Vagina (tissue), 2 donors: ENCODE data around the gene ACSF2. TPM values are rescaled to one million over a fixed set of nuclear protein-coding genes. Genes with fewer than 3 reads are reported as not detected.

ENCODE experiments used
- DNase-seq, 2 donors: peaks; one replicate each; pipeline ENCODE4 v3.0.0-alpha.2; 2017; ENCODE audit errors: extremely low spot score in 2 of 2
- H3K27ac ChIP-seq: fragments of 200-600 bp; sonication (generic); one replicate; pipeline ENCODE4 v1.5.1; 2019
- H3K27me3 ChIP-seq: fragments of 200-600 bp; sonication (generic); one replicate; pipeline ENCODE4 v1.5.1; 2019
- H3K36me3 ChIP-seq, 2 donors: fragments of 200-600 bp; sonication (generic); one replicate each; pipeline ENCODE4 v1.5.1; 2017 to 2019
- H3K4me1 ChIP-seq: fragments of 200-600 bp; sonication (generic); one replicate; pipeline ENCODE4 v1.5.1; 2019
- H3K4me3 ChIP-seq, 2 donors: fragments of 200-600 bp; sonication (generic); 1 replicate in 1 of 2; 2 replicates in 1 of 2; pipeline ENCODE4 v1.5.1; 2016 to 2019
- H3K9me3 ChIP-seq: fragments of 200-600 bp; sonication (generic); one replicate; pipeline ENCODE4 v1.5.1; 2019
- CTCF ChIP-seq, 3 experiments: fragments of 450-650 bp in 2 of 3; fragments of 200-600 bp in 1 of 3; sonication (generic) in 1 of 3; IDR thresholded peaks; one replicate each; pipeline ENCODE4 v1.5.1; 2017 to 2019; ENCODE audit warnings: antibody characterized with exemption in 3 of 3, mild to moderate bottlenecking in 2 of 3, moderate library complexity in 2 of 3
- POLR2A ChIP-seq, 2 donors: fragments of 450-650 bp; IDR thresholded peaks; one replicate each; pipeline ENCODE4 v1.6.1; 2017; ENCODE audit warnings: antibody characterized with exemption in 2 of 2, mild to moderate bottlenecking in 2 of 2, moderate library complexity in 2 of 2
- POLR2AphosphoS5 ChIP-seq, 2 donors: sonication (generic); formaldehyde crosslinking; IDR thresholded peaks; one replicate each; pipeline ENCODE4 v1.9.0; 2017; ENCODE audit warnings: antibody characterized with exemption in 2 of 2, mild to moderate bottlenecking in 2 of 2, low read depth in 1 of 2; ENCODE audit not compliant: insufficient read depth in 1 of 2
- intact Hi-C: fragments of 100-400 bp; cut with DNase I; formaldehyde crosslinking; loops from one replicate; pipeline ENCODE4 v1.15.1; 2023
- total RNA-seq: library from RNA; depleted of rRNA; stranded (reverse); fragments of >200 nt; gene quantifications from one replicate; pipeline ENCODE4 v1.2.3, GENCODE V29; 2016

The ACSF2 gene
- total RNA-seq, 1 donor from 2014 or later: 56.0 TPM

DNA sequence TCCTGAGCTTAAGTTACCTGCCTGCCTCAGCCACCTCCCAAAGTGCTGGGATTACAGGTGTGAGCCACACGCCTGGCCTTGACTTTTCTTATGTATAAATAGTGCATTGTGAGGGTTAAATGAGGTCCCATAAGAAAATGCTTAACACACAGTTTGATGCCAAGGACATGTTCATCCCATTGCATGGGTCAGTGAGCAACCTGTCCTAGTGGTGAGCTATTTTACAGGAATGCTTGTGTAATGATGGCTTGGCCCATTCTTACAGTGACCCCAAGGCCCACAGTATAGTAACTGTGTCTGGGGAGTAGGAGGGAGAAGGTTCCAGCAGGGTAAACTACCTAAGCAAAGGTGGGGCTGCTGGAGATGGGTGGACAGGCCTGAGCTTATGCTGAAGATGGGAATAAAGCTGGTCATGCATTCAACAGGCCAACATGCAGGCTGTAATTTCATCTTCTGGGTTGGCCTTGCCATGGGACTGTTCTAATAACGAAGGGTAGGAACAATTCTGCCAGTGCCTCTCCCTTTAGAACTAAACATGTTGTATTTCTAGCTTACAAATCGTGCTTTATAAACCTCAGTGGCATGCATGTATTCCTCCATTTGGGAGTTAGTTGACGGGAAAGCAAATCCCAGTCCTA, 6.2 kb downstream of the ACSF2 start:
- no peaks in the 10 kb centered on the region for H3K9me3 ChIP-seq
- peaks cover 27% of the 10 kb centered on the region for H3K4me1 ChIP-seq
- peaks cover 0 to 8% of the 10 kb centered on the region in 2 donors for H3K36me3 ChIP-seq
- no peaks in the 10 kb centered on the region for H3K27me3 ChIP-seq
- no peak for DNase-seq
- H3K27ac ChIP-seq: no peak overlapping the region
- intact Hi-C loops: no loop called here
- no peak overlapping the region for H3K4me3 ChIP-seq
- TF ChIP-seq POLR2A (IDR thresholded peaks at IDR 0.05) (no peak), CTCF (IDR thresholded peaks at IDR 0.05) (no peak)

- TF ChIP-seq POLR2A (IDR thresholded peaks at IDR 0.05) (no peak), POLR2AphosphoS5 (IDR thresholded peaks at IDR 0.05; ENCODE audit: insufficient read depth in 1 of 2, low read depth in 1 of 2) (no peak), CTCF (IDR thresholded peaks at IDR 0.05) (no peak)
- no peak for DNase-seq
- Histone ChIP-seq H3K4me1 (peaks cover 14% of the 10 kb centered on the region), H3K36me3 (peaks cover 0 to 8% of the 10 kb centered on the region in 2 donors), H3K9me3 (no peaks in the 10 kb centered on the region), H3K27me3 (no peaks in the 10 kb centered on the region), H3K4me3 (no peak overlapping the region), H3K27ac (no peak overlapping the region)
- intact Hi-C loops: no loop called here
Measured at GRCh38 chr17:50437409-50437808, 11.4 kb downstream of the ACSF2 start.

GRCh38 chr17:50439008-50439407, 13.0 kb downstream of the ACSF2 start:
- Histone ChIP-seq H3K4me3 (no peak overlapping the region), H3K9me3 (no peaks in the 10 kb centered on the region), H3K36me3 (peaks cover 0 to 8% of the 10 kb centered on the region in 2 donors), H3K27me3 (no peaks in the 10 kb centered on the region), H3K4me1 (peaks cover 30% of the 10 kb centered on the region), H3K27ac (no peak overlapping the region)
- no peak for DNase-seq
- TF ChIP-seq CTCF (IDR thresholded peaks at IDR 0.05): no peak
- TF ChIP-seq POLR2A (IDR thresholded peaks at IDR 0.05): no peak
- no peak for TF ChIP-seq POLR2AphosphoS5 (IDR thresholded peaks at IDR 0.05; ENCODE audit: insufficient read depth in 1 of 2, low read depth in 1 of 2)
- intact Hi-C loops: no loop called here

DNA sequence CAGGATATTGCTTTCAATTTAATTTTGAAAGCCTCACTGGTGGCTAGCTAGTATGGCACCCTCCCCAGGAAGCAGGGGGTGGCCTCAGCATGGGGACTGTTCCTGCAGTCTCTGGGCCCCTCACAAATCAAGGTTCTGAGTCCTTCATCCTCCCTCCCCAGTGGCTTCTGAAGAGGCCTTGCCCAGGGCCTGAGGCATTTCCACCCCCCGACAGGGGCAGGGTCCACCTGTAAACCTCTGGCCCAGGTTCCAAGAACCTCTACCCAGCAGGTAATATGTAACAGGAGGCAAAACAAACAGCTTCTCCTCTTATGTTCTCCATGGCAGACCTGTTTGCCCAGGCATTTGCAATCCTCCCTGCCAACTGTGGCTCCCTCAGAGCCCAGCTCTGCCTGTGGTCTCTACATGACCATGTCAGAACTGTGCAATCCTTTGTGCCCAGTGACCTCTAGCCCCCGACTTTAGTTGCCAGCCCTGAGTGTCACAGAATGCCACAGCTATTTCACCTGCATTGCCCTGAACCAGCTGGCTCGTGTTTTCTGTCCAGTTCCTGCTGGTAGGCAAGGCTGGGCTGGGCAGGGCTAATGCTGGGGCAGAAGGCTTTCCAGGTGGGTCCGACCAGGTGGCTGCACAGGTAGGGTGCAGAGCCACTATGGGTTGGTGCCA, 14.3 kb downstream of the ACSF2 start:
- intact Hi-C loops: no loop called here
- H3K27ac ChIP-seq: no peak overlapping the region
- no peaks in the 10 kb centered on the region for H3K9me3 ChIP-seq
- no peak for TF ChIP-seq CTCF (IDR thresholded peaks at IDR 0.05)
- no peak for TF ChIP-seq POLR2AphosphoS5 (IDR thresholded peaks at IDR 0.05; ENCODE audit: insufficient read depth in 1 of 2, low read depth in 1 of 2)
- no peak for TF ChIP-seq POLR2A (IDR thresholded peaks at IDR 0.05)
- H3K36me3 ChIP-seq: peaks cover 0 to 8% of the 10 kb centered on the region in 2 donors
- peaks cover 31% of the 10 kb centered on the region for H3K4me1 ChIP-seq
- H3K27me3 ChIP-seq: no peaks in the 10 kb centered on the region
- DNase-seq: no peak
- H3K4me3 ChIP-seq: no peak overlapping the region
